GM12878 (cell line): ENCODE results near the gene ZNF620. TPM values are rescaled to one million over a fixed set of nuclear protein-coding genes. Genes with fewer than 3 reads are reported as not detected.

Experiments
- ATAC-seq: fragments of 200-7000 bp; cut with Tn5 transposase; 3 replicates; pipeline ENCODE4 v1.9.1; 2020; ENCODE audit warnings: mild to moderate bottlenecking, moderate library complexity
- BruUV-seq: library from RNA; stranded (reverse); fragments of 400-500 nt; replicated peaks from 2 replicates; lab custom pipeline; 2021; lab: Mats Ljungman, UMichigan
- CTCF ChIA-PET: fragments of 300-600 bp; sonication (Branson Sonifier 250); formaldehyde crosslinking; extraction: SDS; loops from one replicate; lab custom pipeline; 2021; ENCODE audit warnings: inconsistent platforms; lab: Yijun Ruan, JAX
- POLR2A ChIA-PET: fragments of 350-600 bp; formaldehyde crosslinking; extraction: SDS; loops from one replicate; lab custom pipeline; 2021; ENCODE audit warnings: inconsistent platforms; lab: Charles Lee
- RAD21 ChIA-PET: fragments of 300-600 bp; sonication (Branson Sonifier 250); formaldehyde crosslinking; loops from one replicate; lab custom pipeline; 2023; ENCODE audit warnings: antibody characterized with exemption; ENCODE audit not compliant: unreplicated experiment; lab: Charles Lee
- SMC1A ChIA-PET: fragments of 300-600 bp; sonication (Branson Sonifier 250); formaldehyde crosslinking; loops from one replicate; lab custom pipeline; 2023; ENCODE audit not compliant: unreplicated experiment, uncharacterized antibody; lab: Charles Lee
- DNase-seq: peaks from one replicate; pipeline ENCODE4 v3.0.0-alpha.2; 2011; ENCODE audit warnings: low read depth, low spot score
- FAIRE-seq: peaks from 3 replicates; lab custom pipeline; 2011; peaks lifted over from hg19 to GRCh38; lab: Jason Lieb, UNC
- H2AFZ ChIP-seq: 2 replicates; pipeline ENCODE4 v1.6.0; 2011; ENCODE audit warnings: low read depth, low read length, control low read depth; ENCODE audit not compliant: control insufficient read depth
- H3K27ac ChIP-seq: 2 replicates; pipeline ENCODE4 v1.5.1; 2011; ENCODE audit warnings: control low read depth; ENCODE audit not compliant: control insufficient read depth, insufficient read depth
- H3K27me3 ChIP-seq, 2 experiments: replicated peaks in 1 of 2; 2 replicates each; pipeline versions ENCODE4 v1.6.0 to v1.6.1; 2011; ENCODE audit warnings: low read length in 1 of 2; ENCODE audit not compliant: control insufficient read depth in 2 of 2, insufficient read depth in 2 of 2
- H3K36me3 ChIP-seq, 2 experiments: 2 replicates each; pipeline ENCODE4 v1.5.1; 2011; ENCODE audit warnings: low read length in 1 of 2; ENCODE audit not compliant: control insufficient read depth in 2 of 2, insufficient read depth in 2 of 2
- H3K4me1 ChIP-seq: 2 replicates; pipeline ENCODE4 v1.6.1; 2011; ENCODE audit warnings: mild to moderate bottlenecking, low read length, moderate library complexity, mixed read lengths; ENCODE audit not compliant: control insufficient read depth, insufficient read depth
- H3K4me2 ChIP-seq: 2 replicates; pipeline ENCODE4 v1.6.0; 2011; ENCODE audit warnings: control low read depth; ENCODE audit not compliant: control insufficient read depth, insufficient read depth
- H3K4me3 ChIP-seq: fragments of 200-600 bp; sonication (generic); 2 replicates; pipeline ENCODE4 v1.5.1; 2016
- H3K79me2 ChIP-seq: 2 replicates; pipeline ENCODE4 v1.6.0; 2011; ENCODE audit warnings: low read length; ENCODE audit not compliant: control insufficient read depth, insufficient read depth
- H3K9ac ChIP-seq: 2 replicates; pipeline ENCODE4 v1.8.0; 2011; ENCODE audit warnings: low read length, control low read depth, mixed read lengths; ENCODE audit not compliant: control insufficient read depth, insufficient read depth
- H3K9me3 ChIP-seq: replicated peaks from 3 replicates; pipeline ENCODE4 v1.5.1; 2011; ENCODE audit warnings: mild to moderate bottlenecking, low read length; ENCODE audit not compliant: control insufficient read depth, insufficient read depth
- H4K20me1 ChIP-seq: 2 replicates; pipeline ENCODE4 v1.6.0; 2011; ENCODE audit not compliant: control insufficient read depth, insufficient read depth
- EZH2 ChIP-seq: IDR thresholded peaks from 2 replicates; pipeline ENCODE4 v1.6.1; 2012; ENCODE audit warnings: low read depth, mild to moderate bottlenecking, control low read depth, inconsistent platforms, low read length, borderline replicate concordance; ENCODE audit not compliant: control insufficient read depth
- FOS ChIP-seq: IDR thresholded peaks from 3 replicates; pipeline ENCODE4 v1.6.1; 2011; ENCODE audit warnings: borderline replicate concordance; ENCODE audit not compliant: insufficient read length; ENCODE audit errors: extremely low read depth
- LARP7 ChIP-seq: fragments of 450-650 bp; IDR thresholded peaks from 2 replicates; pipeline ENCODE4 v1.6.1; 2017; ENCODE audit warnings: mild to moderate bottlenecking
- POLR2AphosphoS5 ChIP-seq: IDR thresholded peaks from 2 replicates; pipeline ENCODE4 v1.6.1; 2011; ENCODE audit warnings: mild to moderate bottlenecking, low read length, inconsistent platforms
- SMC3 ChIP-seq: IDR thresholded peaks from 2 replicates; pipeline ENCODE4 v1.6.1; 2011; ENCODE audit warnings: low read length, improper control_type of control experiment, borderline replicate concordance
- WRNIP1 ChIP-seq: IDR thresholded peaks from 2 replicates; pipeline ENCODE4 v1.6.1; 2011; ENCODE audit warnings: low read depth, low read length, improper control_type of control experiment, borderline replicate concordance
- ZNF217 ChIP-seq: fragments of 450-650 bp; IDR thresholded peaks from 2 replicates; pipeline ENCODE4 v1.6.1; 2017; ENCODE audit warnings: antibody characterized with exemption, mild to moderate bottlenecking
- ZNF622 ChIP-seq: fragments of 450-650 bp; IDR thresholded peaks from 2 replicates; pipeline ENCODE4 v1.6.1; 2017; ENCODE audit warnings: mild to moderate bottlenecking, inconsistent platforms
- ZSCAN29 ChIP-seq: fragments of 450-650 bp; IDR thresholded peaks from 2 replicates; pipeline ENCODE4 v1.6.1; 2017; ENCODE audit warnings: mild to moderate bottlenecking, moderate library complexity
- WGBS: methylation state at CpG from one replicate; pipeline ENCODE4 v1.1.6; 2016; ENCODE audit warnings: low lambda C conversion rate; ENCODE audit not compliant: insufficient replicate concordance, insufficient coverage; ENCODE audit errors: missing lambda C conversion rate; 5-methylcytosine and 5-hydroxymethylcytosine counted together
- in situ Hi-C: fragments of 300-500 bp; cut with MboI; formaldehyde crosslinking; loops from 9 replicates; pipeline ENCODE4 v1.14.3; 2018; ENCODE audit warnings: mixed read lengths
- intact Hi-C: fragments of 100-400 bp; cut with micrococcal nuclease; formaldehyde crosslinking; loops from one replicate; pipeline ENCODE4 v1.14.2; 2022; ENCODE audit not compliant: unreplicated experiment
- polyA plus RNA-seq, 11 experiments: library from polyadenylated mRNA; depleted of rRNA in 4 of 11; unstranded in 6 of 11; stranded (reverse) in 5 of 11; fragments of >200 nt; fragmentation: Nextera tagmentation in 4 of 11; fragmentation: Illumina TruSeq in 1 of 11; extraction: Ambion mirVana in 4 of 11; extraction: Trizol in 1 of 11; gene quantifications; 1 replicate in 1 of 11; 2 replicates in 10 of 11; pipeline versions ENCODE4 v1.2.1 to v1.2.3, GENCODE V29; 2011 to 2016; ENCODE audit warnings: inconsistent platforms in 2 of 11, missing spikeins in 2 of 11, low read depth in 1 of 11
- total RNA-seq, 4 experiments: library from RNA; depleted of rRNA in 3 of 4; stranded (reverse); fragments of >200 nt in 3 of 4; fragmentation: Illumina TruSeq in 1 of 4; extraction: Trizol in 1 of 4; gene quantifications; 2 replicates each; pipeline versions ENCODE4 v1.2.1 to v1.2.3, GENCODE V29; 2013 to 2021
- TF ChIP-seq, protein P1 (sequence below): IDR thresholded peaks from 2 replicates; pipeline ENCODE4 v1.6.1; 2011; ENCODE audit warnings: low read depth, mild to moderate bottlenecking, low read length, moderate library complexity, borderline replicate concordance; ENCODE audit errors: extremely low read depth
- TF ChIP-seq, protein P2 (sequence below): IDR thresholded peaks from 2 replicates; pipeline ENCODE4 v1.6.1; 2011; ENCODE audit warnings: borderline replicate concordance, low read depth, mild to moderate bottlenecking, moderate library complexity, mixed read lengths, low read length; ENCODE audit not compliant: insufficient read depth; ENCODE audit errors: extremely low read length
- TF ChIP-seq, protein P3 (sequence below): fragments of 450-650 bp; IDR thresholded peaks from 2 replicates; pipeline ENCODE4 v1.6.1; 2018; ENCODE audit warnings: borderline replicate concordance, mild to moderate bottlenecking; ENCODE audit not compliant: partially characterized antibody
- TF ChIP-seq, protein P4 (sequence below): fragments of 150-350 bp; IDR thresholded peaks from 2 replicates; pipeline ENCODE4 v1.6.1; 2014; ENCODE audit warnings: mild to moderate bottlenecking, low read depth, low read length

ZNF620 gene
- total and polyA plus RNA-seq, 10 of the 15 experiments (the other 5 are each of a cell fraction or from before 2014, with no cell fraction given) = 1.3 to 4.3 (median 2.2) TPM

DNA sequence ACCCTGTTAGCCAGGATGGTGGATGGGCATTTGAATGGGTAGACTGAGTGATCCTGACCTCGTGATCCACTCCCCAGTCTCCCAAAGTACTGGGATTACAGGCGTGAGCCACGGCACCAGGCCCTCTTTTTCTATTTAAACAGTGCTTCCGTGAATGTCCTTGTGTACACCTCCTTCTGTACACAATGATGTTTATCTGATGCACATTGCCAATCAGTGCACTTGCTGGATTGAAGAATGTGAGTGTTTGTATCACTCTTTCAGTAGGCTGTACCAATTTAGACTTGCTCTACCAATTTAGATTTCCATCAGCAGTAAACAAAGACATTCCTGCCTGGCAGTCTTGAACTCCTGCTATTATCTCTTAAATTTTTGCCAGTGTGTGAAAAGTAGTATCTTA, 37.8 kb upstream of the ZNF620 start:
- ATAC-seq = no peak
- H2AFZ ChIP-seq = no peak overlapping the region
- WGBS = 97% methylated on average over 4 of the region's 4 CpGs
- TF ChIP-seq, protein P1, sequence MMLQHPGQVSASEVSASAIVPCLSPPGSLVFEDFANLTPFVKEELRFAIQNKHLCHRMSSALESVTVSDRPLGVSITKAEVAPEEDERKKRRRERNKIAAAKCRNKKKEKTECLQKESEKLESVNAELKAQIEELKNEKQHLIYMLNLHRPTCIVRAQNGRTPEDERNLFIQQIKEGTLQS = no peak
- TF ChIP-seq, protein P2, sequence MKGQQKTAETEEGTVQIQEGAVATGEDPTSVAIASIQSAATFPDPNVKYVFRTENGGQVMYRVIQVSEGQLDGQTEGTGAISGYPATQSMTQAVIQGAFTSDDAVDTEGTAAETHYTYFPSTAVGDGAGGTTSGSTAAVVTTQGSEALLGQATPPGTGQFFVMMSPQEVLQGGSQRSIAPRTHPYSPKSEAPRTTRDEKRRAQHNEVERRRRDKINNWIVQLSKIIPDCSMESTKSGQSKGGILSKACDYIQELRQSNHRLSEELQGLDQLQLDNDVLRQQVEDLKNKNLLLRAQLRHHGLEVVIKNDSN = no peak
- TF ChIP-seq SMC3 = no peak
- TF ChIP-seq FOS = no peak
- TF ChIP-seq, protein P3, sequence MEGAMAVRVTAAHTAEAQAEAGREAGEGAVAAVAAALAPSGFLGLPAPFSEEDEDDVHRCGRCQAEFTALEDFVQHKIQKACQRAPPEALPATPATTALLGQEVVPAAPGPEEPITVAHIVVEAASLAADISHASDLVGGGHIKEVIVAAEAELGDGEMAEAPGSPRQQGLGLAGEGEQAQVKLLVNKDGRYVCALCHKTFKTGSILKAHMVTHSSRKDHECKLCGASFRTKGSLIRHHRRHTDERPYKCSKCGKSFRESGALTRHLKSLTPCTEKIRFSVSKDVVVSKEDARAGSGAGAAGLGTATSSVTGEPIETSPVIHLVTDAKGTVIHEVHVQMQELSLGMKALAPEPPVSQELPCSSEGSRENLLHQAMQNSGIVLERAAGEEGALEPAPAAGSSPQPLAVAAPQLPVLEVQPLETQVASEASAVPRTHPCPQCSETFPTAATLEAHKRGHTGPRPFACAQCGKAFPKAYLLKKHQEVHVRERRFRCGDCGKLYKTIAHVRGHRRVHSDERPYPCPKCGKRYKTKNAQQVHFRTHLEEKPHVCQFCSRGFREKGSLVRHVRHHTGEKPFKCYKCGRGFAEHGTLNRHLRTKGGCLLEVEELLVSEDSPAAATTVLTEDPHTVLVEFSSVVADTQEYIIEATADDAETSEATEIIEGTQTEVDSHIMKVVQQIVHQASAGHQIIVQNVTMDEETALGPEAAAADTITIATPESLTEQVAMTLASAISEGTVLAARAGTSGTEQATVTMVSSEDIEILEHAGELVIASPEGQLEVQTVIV = no peak
- no peak for TF ChIP-seq ZNF622
- TF ChIP-seq, protein P4, sequence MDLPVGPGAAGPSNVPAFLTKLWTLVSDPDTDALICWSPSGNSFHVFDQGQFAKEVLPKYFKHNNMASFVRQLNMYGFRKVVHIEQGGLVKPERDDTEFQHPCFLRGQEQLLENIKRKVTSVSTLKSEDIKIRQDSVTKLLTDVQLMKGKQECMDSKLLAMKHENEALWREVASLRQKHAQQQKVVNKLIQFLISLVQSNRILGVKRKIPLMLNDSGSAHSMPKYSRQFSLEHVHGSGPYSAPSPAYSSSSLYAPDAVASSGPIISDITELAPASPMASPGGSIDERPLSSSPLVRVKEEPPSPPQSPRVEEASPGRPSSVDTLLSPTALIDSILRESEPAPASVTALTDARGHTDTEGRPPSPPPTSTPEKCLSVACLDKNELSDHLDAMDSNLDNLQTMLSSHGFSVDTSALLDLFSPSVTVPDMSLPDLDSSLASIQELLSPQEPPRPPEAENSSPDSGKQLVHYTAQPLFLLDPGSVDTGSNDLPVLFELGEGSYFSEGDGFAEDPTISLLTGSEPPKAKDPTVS = no peak
- no peak for TF ChIP-seq EZH2
- TF ChIP-seq WRNIP1 = no peak
- no peak for TF ChIP-seq POLR2AphosphoS5
- no peak for TF ChIP-seq ZNF217
- TF ChIP-seq LARP7 = no peak
- TF ChIP-seq ZSCAN29 = no peak
- TF ChIP-seq, all 136 proteins: peak for 0
- Histone ChIP-seq H3K4me3 (no peak overlapping the region), H3K9me3 (no peaks in the 10 kb centered on the region), H3K9ac (no peak overlapping the region), H3K79me2 (no peaks in the 10 kb centered on the region), H4K20me1 (no peaks in the 10 kb centered on the region), H3K4me1 (no peaks in the 10 kb centered on the region), H3K36me3 (peaks cover 2 to 8% of the 10 kb centered on the region in 2 experiments), H3K27me3 (no peaks in the 10 kb centered on the region), H3K27ac (no peak overlapping the region), H3K4me2 (no peak overlapping the region)
- no peak for DNase-seq
- ChIA-PET POLR2A (no interaction called here), RAD21 (no interaction called here), SMC1A (no interaction called here), CTCF (no interaction called here)
- no peak for FAIRE-seq
- no TSS peak for BruUV-seq
- in situ Hi-C loops = no loop called here
- intact Hi-C loops = no loop called here
